GM12875 (cell line): ENCODE results near the gene CENPB.

Experiments used
- H3K4me3 ChIP-seq: one replicate; pipeline ENCODE4 v1.5.1; 2011; ENCODE audit warnings: low read depth, low read length, control low read depth
- CTCF ChIP-seq: IDR thresholded peaks from 2 replicates; pipeline ENCODE4 v1.5.1; 2011; ENCODE audit warnings: low read depth, mild to moderate bottlenecking, control low read depth, inconsistent platforms, low read length, moderate library complexity, borderline replicate concordance; ENCODE audit not compliant: insufficient read depth

The CENPB gene

DNA sequence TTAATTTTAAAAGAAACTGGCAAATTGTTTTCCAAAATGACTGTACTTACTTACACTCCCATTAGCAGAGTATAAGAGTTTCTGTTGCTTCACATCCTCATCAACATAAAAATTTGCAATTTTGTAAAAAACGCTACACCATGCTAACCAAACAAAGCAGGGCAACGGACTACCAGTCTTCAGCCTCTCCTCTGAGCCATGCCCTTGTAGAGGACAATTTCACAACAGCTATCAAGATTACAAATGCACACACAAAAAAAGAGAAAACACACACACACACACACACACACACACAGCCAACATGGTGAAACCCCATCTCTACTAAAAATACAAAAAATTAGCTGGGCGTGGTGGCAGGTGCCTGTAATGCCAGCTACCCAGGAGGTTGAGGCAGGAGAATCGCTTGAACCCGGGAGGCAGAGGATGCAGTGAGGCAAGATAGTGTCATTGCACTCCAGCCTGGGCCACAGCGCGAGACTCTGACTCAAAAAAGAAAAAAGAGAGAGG lies 14.9 kb downstream of the CENPB start:
- no peak for TF ChIP-seq CTCF

GRCh38 chr20:3768342-3769130 lies 18.0 kb downstream of the CENPB start:
- H3K4me3 ChIP-seq: peak overlapping the region; percentile 59
- TF ChIP-seq CTCF: peak; percentile 62

More for the DNA sequence above, 14.9 kb downstream of the CENPB start:
- H3K4me3 ChIP-seq: no peak overlapping the region

DNA sequence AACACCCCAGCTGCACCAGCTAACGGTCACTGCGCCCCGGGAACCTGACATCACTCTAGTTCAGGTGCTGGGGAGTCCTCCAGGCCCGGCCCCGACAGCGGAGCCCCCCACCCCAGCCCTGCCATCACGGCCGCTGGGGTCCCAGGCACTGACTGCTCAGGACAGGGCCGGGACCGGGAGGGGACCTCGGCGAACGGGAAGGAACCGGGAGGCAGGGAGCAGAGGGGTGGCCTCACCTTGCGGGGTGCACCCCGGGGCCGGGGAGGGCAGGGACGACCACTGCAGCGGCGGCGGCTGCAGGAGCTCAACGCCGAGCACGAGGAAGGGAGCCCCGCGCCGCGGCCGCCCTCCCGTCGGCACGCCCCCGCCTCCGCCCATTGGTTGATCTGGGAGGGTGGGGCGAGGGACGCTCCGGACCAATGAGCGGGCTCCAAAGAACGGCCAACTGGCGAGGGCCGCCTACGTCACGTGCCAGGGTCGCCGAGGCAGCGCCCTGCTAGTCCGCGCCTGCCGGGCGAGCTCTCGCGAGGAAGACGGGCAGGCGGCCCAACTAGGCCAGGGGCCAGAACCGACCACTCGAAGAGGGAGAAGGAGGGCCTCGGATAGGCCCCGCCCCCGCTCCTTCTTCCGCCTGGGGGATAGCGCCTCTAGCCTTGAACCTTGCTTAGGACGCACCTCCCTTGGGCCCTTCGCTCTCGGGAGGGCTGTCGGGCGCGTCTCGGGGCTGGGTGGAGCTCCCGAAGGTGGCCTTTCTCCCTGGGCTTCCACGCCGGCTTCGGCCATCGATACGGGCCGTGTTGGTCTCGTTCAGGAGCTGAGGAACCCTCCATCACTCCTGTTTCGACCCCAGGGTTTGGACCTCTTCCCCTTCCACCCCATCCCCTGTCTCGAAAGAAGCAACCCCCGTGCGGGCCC lies 18.9 kb downstream of the CENPB start, which contains the start of gene ADISSP:
ADISSP (minus strand) TSS at position 327 of the 915 bp plus-strand sequence. CDS start 7,653 bp downstream, outside the sequence.
- peak; percentile 22; the same call in 1 of the 2 replicates for TF ChIP-seq CTCF

DNA sequence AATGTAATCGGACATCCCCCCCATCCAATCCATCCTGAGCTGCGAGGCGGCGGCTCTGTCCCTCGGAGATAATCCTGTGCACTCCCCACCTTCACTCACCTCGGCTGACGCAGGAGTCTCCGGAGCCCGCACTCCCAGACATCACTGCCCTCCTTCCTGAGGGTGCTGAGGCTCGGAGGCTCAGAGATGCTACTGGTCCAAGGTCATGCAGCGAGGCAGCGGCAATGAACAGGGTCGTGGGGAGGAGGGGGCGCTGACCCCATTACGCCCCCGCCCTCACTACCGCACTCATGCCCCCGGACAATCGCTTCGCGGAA lies 19.5 kb downstream of the CENPB start:
- peak overlapping the region; percentile 75 for H3K4me3 ChIP-seq
- no peak for TF ChIP-seq CTCF

More for the DNA sequence above, 18.9 kb downstream of the CENPB start, which contains the start of gene ADISSP:
- H3K4me3 ChIP-seq: peak within 1 kb of the TSS; percentile 75

- peak overlapping the region; percentile 75 for H3K4me3 ChIP-seq
Measured at GRCh38 chr20:3766422-3767109, 20.0 kb downstream of the CENPB start.

More at GRCh38 chr20:3766422-3767109, 20.0 kb downstream of the CENPB start:
- no peak for TF ChIP-seq CTCF
